Measurements from ENCODE around the gene CACNA2D1.

Gene CACNA2D1

GRCh38 chr7:82129091-82129490, 314.5 kb downstream of the CACNA2D1 start:
- no peak for TF ChIP-seq POLR2AphosphoS5 (IDR thresholded peaks at IDR 0.05; ENCODE audit: low read depth, low read length)
- no peak for TF ChIP-seq TAF1 (IDR thresholded peaks at IDR 0.05; ENCODE audit: borderline replicate concordance, insufficient read depth, low read length)
- TF ChIP-seq REST (IDR thresholded peaks at IDR 0.05; ENCODE audit: insufficient read depth in 1 of 2, low read depth in 2 of 2, low read length in 2 of 2) = no peak
- no peak for TF ChIP-seq SIN3A (IDR thresholded peaks at IDR 0.05; ENCODE audit: borderline replicate concordance, insufficient read depth, low read length)
- no peak for TF ChIP-seq FOXP2 (optimal IDR thresholded peaks at IDR 0.05; ENCODE audit: borderline replicate concordance, extremely low read depth, extremely low read length, insufficient read depth)

- no peak for TF ChIP-seq POLR2AphosphoS5 (IDR thresholded peaks at IDR 0.05; ENCODE audit: low read depth, low read length)
- TF ChIP-seq REST (IDR thresholded peaks at IDR 0.05; ENCODE audit: insufficient read depth in 1 of 2, low read depth in 2 of 2, low read length in 2 of 2) = no peak
- TF ChIP-seq SIN3A (IDR thresholded peaks at IDR 0.05; ENCODE audit: borderline replicate concordance, insufficient read depth, low read length) = no peak
- TF ChIP-seq TAF1 (IDR thresholded peaks at IDR 0.05; ENCODE audit: borderline replicate concordance, insufficient read depth, low read length) = no peak
- TF ChIP-seq FOXP2 (optimal IDR thresholded peaks at IDR 0.05; ENCODE audit: borderline replicate concordance, extremely low read depth, extremely low read length, insufficient read depth) = no peak
These were observed 315.0 kb downstream of the CACNA2D1 start for GRCh38 chr7:82128546-82128945.

GRCh38 chr7:82126576-82126975, 317.0 kb downstream of the CACNA2D1 start:
- no peak for TF ChIP-seq SIN3A (IDR thresholded peaks at IDR 0.05; ENCODE audit: borderline replicate concordance, insufficient read depth, low read length)

GRCh38 chr7:82124445-82124844, 319.1 kb downstream of the CACNA2D1 start:
- TF ChIP-seq FOXP2 (optimal IDR thresholded peaks at IDR 0.05; ENCODE audit: borderline replicate concordance, extremely low read depth, extremely low read length, insufficient read depth) (no peak), TAF1 (IDR thresholded peaks at IDR 0.05; ENCODE audit: borderline replicate concordance, insufficient read depth, low read length) (no peak), POLR2AphosphoS5 (IDR thresholded peaks at IDR 0.05; ENCODE audit: low read depth, low read length) (no peak), REST (IDR thresholded peaks at IDR 0.05; ENCODE audit: insufficient read depth in 1 of 2, low read depth in 2 of 2, low read length in 2 of 2) (no peak), SIN3A (IDR thresholded peaks at IDR 0.05; ENCODE audit: borderline replicate concordance, insufficient read depth, low read length) (no peak)

GRCh38 chr7:82122275-82122674, 321.3 kb downstream of the CACNA2D1 start:
- no peak for TF ChIP-seq FOXP2 (optimal IDR thresholded peaks at IDR 0.05; ENCODE audit: borderline replicate concordance, extremely low read depth, extremely low read length, insufficient read depth)

GRCh38 chr7:82114237-82114636, 329.3 kb downstream of the CACNA2D1 start:
- no peak for TF ChIP-seq POLR2AphosphoS5 (IDR thresholded peaks at IDR 0.05; ENCODE audit: low read depth, low read length)
- no peak for TF ChIP-seq SIN3A (IDR thresholded peaks at IDR 0.05; ENCODE audit: borderline replicate concordance, insufficient read depth, low read length)
- TF ChIP-seq REST (IDR thresholded peaks at IDR 0.05; ENCODE audit: insufficient read depth in 1 of 2, low read depth in 2 of 2, low read length in 2 of 2) = no peak
- no peak for TF ChIP-seq TAF1 (IDR thresholded peaks at IDR 0.05; ENCODE audit: borderline replicate concordance, insufficient read depth, low read length)
- no peak for TF ChIP-seq FOXP2 (optimal IDR thresholded peaks at IDR 0.05; ENCODE audit: borderline replicate concordance, extremely low read depth, extremely low read length, insufficient read depth)
